GM21576 (cell line): Measurements from ENCODE around the gene GPA33.
A peak's percentile ranks its signal among the peaks of the same experiment; 100 is the strongest.
"Not testable (repeated sequence)": the region's sequence is repeated elsewhere in the genome, so short reads cannot be mapped to it uniquely, and the experiment has no call there.

Experiments used
- ATAC-seq: cut with Tn5 transposase; IDR thresholded peaks from one replicate; pipeline ENCODE4 v1.9.1; 2021; ENCODE audit warnings: mild to moderate bottlenecking, moderate library complexity; ENCODE audit not compliant: unreplicated experiment

The GPA33 gene

GRCh38 chr1:167059045-167059808, 30.9 kb downstream of the GPA33 start:
- ATAC-seq: no peak

GRCh38 chr1:167057241-167057688, 32.9 kb downstream of the GPA33 start:
- ATAC-seq: peak; percentile 52

- no peak for ATAC-seq
Observed at GRCh38 chr1:167056529-167057231, 33.5 kb downstream of the GPA33 start.

- ATAC-seq: no peak
Observed at GRCh38 chr1:167054946-167055630, 35.1 kb downstream of the GPA33 start.

GRCh38 chr1:167054531-167054930, 35.6 kb downstream of the GPA33 start:
- no peak for ATAC-seq

- no peak for ATAC-seq
Observed at GRCh38 chr1:167052389-167052788, 37.8 kb downstream of the GPA33 start.

GRCh38 chr1:167051907-167052306, 38.3 kb downstream of the GPA33 start:
- ATAC-seq: no peak

- peak; percentile 97 for ATAC-seq
Observed at GRCh38 chr1:167043752-167044488, 46.3 kb downstream of the GPA33 start.

GRCh38 chr1:167033646-167034045, 56.5 kb downstream of the GPA33 start:
- ATAC-seq: no peak

- ATAC-seq: not testable (repeated sequence)
Observed at GRCh38 chr1:167029553-167029952, 60.6 kb downstream of the GPA33 start.

- ATAC-seq: no peak
Observed at GRCh38 chr1:167022384-167022783, 67.8 kb downstream of the GPA33 start.

- ATAC-seq: no peak
Observed at GRCh38 chr1:167016100-167016750, 74.0 kb downstream of the GPA33 start.

- no peak for ATAC-seq
Observed at GRCh38 chr1:167013108-167013929, 76.9 kb downstream of the GPA33 start.

GRCh38 chr1:167012570-167012969, 77.6 kb downstream of the GPA33 start:
- ATAC-seq: no peak

- ATAC-seq: no peak
Observed at GRCh38 chr1:167011560-167012191, 78.5 kb downstream of the GPA33 start.

GRCh38 chr1:167003711-167004110, 86.5 kb downstream of the GPA33 start:
- ATAC-seq: no peak
